GM18519 (cell line): ENCODE results near the gene TBC1D24.
"Not testable (repeated sequence)": the region's sequence is repeated elsewhere in the genome, so short reads cannot be mapped to it uniquely, and the experiment has no call there.

Experiments
- ATAC-seq: cut with Tn5 transposase; IDR thresholded peaks from one replicate; pipeline ENCODE4 v1.9.1; 2021; ENCODE audit warnings: mild to moderate bottlenecking, moderate library complexity; ENCODE audit not compliant: unreplicated experiment, low FRiP score

The TBC1D24 gene

GRCh38 chr16:2554709-2555425 lies 79.9 kb downstream of the TBC1D24 start:
- not testable (repeated sequence) for ATAC-seq
